ENCODE measurements around the gene IL22.

IL22 gene

DNA sequence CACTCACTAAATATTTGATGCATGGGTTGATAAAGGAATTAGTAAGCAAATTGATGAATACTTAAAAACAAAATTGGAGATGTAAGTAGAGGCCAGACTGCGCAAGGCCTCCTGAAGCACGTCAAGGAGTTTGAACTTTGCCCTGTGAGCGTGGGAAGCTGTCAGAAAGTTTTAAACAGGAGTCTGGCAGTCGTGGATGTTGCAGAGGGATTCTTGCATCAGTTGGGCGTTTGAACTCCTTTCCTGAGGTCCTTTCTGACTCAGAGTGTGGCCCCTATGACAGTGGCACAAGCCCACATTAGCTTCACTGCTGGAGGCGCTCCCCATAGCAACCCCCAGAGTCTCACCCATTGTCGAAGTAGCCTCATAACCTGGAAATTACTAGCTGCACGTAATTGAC lies 17.9 kb upstream of the IL22 start:
- no peak for TF ChIP-seq REST (IDR thresholded peaks at IDR 0.05; ENCODE audit: low read depth)
- TF ChIP-seq MAX (IDR thresholded peaks at IDR 0.05) = no peak
- no peak for TF ChIP-seq NFIC (IDR thresholded peaks at IDR 0.05)
- TF ChIP-seq, protein P1, sequence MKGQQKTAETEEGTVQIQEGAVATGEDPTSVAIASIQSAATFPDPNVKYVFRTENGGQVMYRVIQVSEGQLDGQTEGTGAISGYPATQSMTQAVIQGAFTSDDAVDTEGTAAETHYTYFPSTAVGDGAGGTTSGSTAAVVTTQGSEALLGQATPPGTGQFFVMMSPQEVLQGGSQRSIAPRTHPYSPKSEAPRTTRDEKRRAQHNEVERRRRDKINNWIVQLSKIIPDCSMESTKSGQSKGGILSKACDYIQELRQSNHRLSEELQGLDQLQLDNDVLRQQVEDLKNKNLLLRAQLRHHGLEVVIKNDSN (IDR thresholded peaks at IDR 0.05) = no peak
- TF ChIP-seq FOXM1 (IDR thresholded peaks at IDR 0.05; ENCODE audit: borderline replicate concordance, low read depth) = no peak
- no peak for TF ChIP-seq CREB1 (IDR thresholded peaks at IDR 0.05; ENCODE audit: low read depth)
- no peak for TF ChIP-seq EGR1 (IDR thresholded peaks at IDR 0.05)
- TF ChIP-seq CEBPB (IDR thresholded peaks at IDR 0.05) = no peak

DNA sequence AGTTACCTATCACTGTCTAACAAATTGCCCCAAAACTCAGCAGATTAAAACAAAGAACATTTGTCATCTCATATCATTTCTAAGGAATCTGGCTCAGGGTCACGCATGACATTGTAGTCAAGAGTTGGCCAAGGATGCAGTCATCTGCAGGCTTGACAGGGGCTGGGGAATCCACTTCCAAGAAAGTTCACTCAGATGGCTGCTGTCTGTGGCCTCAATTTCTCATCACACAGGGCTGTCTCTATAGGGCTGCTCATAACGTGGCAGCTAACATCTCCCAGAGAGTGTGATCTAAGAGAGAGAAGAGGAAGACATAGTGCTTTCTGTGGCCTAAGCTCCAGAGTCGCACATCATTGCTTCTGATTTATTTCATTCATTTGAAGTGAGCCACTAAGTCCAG lies 17.0 kb upstream of the IL22 start:
- TF ChIP-seq RAD21 (IDR thresholded peaks at IDR 0.05; ENCODE audit: low read depth) (no peak), ZBTB7A (IDR thresholded peaks at IDR 0.05; ENCODE audit: low read depth) (no peak), CEBPB (IDR thresholded peaks at IDR 0.05) (no peak), EGR1 (IDR thresholded peaks at IDR 0.05) (no peak), NFIC (IDR thresholded peaks at IDR 0.05) (no peak), EP300 (IDR thresholded peaks at IDR 0.05; ENCODE audit: borderline replicate concordance) (no peak), TAF1 (IDR thresholded peaks at IDR 0.05; ENCODE audit: low read depth) (no peak), FOXM1 (IDR thresholded peaks at IDR 0.05; ENCODE audit: borderline replicate concordance, low read depth) (no peak), TCF12 (IDR thresholded peaks at IDR 0.05; ENCODE audit: low read depth) (no peak), REST (IDR thresholded peaks at IDR 0.05; ENCODE audit: low read depth) (no peak), TEAD4 (IDR thresholded peaks at IDR 0.05) (no peak), YY1 (IDR thresholded peaks at IDR 0.05; ENCODE audit: low read depth) (no peak), CREB1 (IDR thresholded peaks at IDR 0.05; ENCODE audit: low read depth) (no peak), MAX (IDR thresholded peaks at IDR 0.05) (no peak)
- TF ChIP-seq, protein P1 (IDR thresholded peaks at IDR 0.05) = no peak

- TF ChIP-seq EP300 (IDR thresholded peaks at IDR 0.05; ENCODE audit: borderline replicate concordance) (no peak), TAF1 (IDR thresholded peaks at IDR 0.05; ENCODE audit: low read depth) (no peak)
Measured at GRCh38 chr12:68269779-68270178, 16.4 kb upstream of the IL22 start.

DNA sequence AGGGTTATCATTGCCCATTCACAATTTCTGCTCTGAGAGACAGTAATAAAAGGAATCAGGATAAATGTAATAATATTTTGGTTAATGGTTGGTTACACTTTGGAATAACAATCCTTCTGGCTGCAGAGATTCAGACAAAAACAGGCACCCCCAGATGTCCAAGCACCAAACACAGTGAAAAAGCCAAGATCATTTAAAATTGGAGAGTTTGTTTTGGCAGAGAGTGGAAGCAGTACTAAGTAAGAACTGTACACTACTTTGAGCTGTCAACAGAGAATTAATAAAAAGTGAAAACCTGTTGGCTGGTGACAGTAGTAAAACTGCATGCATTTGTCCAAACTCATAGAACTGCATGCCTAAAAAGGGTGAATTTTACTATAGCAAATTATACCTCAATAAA lies 15.6 kb upstream of the IL22 start:
- TF ChIP-seq CREB1 (IDR thresholded peaks at IDR 0.05; ENCODE audit: low read depth) = no peak
- TF ChIP-seq YY1 (IDR thresholded peaks at IDR 0.05; ENCODE audit: low read depth) = no peak
- no peak for TF ChIP-seq EP300 (IDR thresholded peaks at IDR 0.05; ENCODE audit: borderline replicate concordance)
- no peak for TF ChIP-seq RAD21 (IDR thresholded peaks at IDR 0.05; ENCODE audit: low read depth)
- no peak for TF ChIP-seq TCF12 (IDR thresholded peaks at IDR 0.05; ENCODE audit: low read depth)
- no peak for TF ChIP-seq CEBPB (IDR thresholded peaks at IDR 0.05)
- TF ChIP-seq REST (IDR thresholded peaks at IDR 0.05; ENCODE audit: low read depth) = no peak
- no peak for TF ChIP-seq ZBTB7A (IDR thresholded peaks at IDR 0.05; ENCODE audit: low read depth)
- no peak for TF ChIP-seq NFIC (IDR thresholded peaks at IDR 0.05)
- no peak for TF ChIP-seq EGR1 (IDR thresholded peaks at IDR 0.05)
- no peak for TF ChIP-seq TEAD4 (IDR thresholded peaks at IDR 0.05)
- no peak for TF ChIP-seq TAF1 (IDR thresholded peaks at IDR 0.05; ENCODE audit: low read depth)
- TF ChIP-seq FOXM1 (IDR thresholded peaks at IDR 0.05; ENCODE audit: borderline replicate concordance, low read depth) = no peak
- no peak for TF ChIP-seq MAX (IDR thresholded peaks at IDR 0.05)
